GM12873 (cell line): Measurements from ENCODE around the gene ODAD2.

ENCODE experiments used
- TF ChIP-seq, protein P1 (sequence below): IDR thresholded peaks from 2 replicates; pipeline ENCODE4 v1.5.1; 2012; ENCODE audit warnings: low read depth, mild to moderate bottlenecking, moderate library complexity, low read length, control low read depth; ENCODE audit not compliant: insufficient read depth; ENCODE audit errors: missing control alignments

Gene ODAD2

DNA sequence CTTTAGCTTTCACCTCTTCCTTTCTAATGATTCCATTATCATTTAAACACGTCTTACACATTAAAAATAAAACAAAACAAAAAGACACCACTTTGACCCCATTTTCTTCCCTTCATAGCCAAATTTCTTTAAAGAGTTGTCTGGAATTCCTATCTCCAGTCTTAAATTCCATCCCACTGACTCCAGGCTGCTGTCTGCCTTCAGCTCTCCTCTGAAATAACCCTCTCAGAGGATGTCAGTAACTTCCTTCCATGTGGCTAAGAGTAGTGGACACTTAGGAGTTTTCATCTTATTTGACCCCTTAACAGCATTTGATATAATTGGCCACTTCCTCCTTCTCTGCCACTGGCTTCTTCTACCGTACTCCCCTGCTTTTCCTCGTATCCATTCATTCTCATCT, 183.6 kb downstream of the ODAD2 start:
- TF ChIP-seq, protein P1, sequence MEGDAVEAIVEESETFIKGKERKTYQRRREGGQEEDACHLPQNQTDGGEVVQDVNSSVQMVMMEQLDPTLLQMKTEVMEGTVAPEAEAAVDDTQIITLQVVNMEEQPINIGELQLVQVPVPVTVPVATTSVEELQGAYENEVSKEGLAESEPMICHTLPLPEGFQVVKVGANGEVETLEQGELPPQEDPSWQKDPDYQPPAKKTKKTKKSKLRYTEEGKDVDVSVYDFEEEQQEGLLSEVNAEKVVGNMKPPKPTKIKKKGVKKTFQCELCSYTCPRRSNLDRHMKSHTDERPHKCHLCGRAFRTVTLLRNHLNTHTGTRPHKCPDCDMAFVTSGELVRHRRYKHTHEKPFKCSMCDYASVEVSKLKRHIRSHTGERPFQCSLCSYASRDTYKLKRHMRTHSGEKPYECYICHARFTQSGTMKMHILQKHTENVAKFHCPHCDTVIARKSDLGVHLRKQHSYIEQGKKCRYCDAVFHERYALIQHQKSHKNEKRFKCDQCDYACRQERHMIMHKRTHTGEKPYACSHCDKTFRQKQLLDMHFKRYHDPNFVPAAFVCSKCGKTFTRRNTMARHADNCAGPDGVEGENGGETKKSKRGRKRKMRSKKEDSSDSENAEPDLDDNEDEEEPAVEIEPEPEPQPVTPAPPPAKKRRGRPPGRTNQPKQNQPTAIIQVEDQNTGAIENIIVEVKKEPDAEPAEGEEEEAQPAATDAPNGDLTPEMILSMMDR, result no peak

DNA sequence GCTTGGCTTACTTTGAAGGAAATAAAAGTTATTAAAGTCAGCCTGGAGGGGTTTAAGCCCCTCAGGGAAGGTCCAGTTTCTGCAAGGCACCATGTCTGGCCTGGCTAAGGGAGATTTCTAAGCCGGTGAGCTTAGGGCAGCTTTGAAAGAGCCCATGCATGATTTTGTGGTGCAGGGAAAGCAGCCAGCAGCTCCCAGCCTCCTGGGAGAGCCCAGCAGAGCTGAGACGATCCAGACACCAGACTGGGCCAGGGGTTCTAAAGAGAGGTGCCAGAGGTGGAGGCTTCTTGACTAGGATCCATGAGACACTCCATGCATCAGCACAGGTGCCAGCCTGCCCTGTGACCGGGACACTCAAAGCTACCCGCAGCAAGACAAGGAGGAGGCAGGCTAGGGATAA, 193.7 kb downstream of the ODAD2 start:
- TF ChIP-seq, protein P1, result no peak

DNA sequence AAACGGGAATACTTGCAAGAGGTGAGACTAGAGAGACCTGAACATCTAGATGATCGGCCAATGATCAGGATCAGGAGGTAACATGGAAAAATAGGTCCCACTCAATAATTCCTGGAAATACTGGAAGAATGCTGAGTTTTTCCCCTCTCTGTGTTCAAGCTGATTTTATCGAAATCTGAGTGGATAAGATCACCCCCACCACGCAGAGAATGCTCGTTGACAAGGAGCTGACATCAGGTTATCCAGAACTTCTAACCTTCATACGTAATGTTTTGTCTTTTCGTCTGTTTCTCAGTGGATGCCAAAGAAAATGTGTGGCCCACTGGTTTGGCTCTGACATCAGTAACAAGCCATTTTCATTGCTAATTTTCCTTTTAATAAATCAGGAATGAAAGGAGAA, 194.7 kb downstream of the ODAD2 start:
- TF ChIP-seq, protein P1, result no peak

GRCh38 chr10:27801171-27801785, 197.6 kb downstream of the ODAD2 start:
- TF ChIP-seq, protein P1, result no peak

DNA sequence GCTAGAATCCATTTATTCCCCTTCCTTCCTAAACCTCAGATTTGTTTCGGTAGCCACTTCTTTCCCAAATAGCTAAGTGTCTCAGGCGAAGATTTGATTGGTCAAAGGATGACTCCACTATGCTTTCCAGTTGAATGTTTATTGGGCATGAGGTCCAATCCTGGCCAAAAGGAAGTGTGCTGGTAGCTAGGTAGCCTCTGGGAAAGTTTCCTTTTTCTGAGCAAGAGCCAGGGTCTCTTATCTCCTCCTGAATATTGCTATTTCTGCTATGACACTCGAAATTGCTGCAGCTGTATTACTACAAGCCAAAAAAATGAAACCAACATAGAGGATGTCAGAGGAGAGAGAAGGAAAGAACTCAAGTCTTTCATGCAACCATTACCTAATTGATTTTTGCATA, 199.8 kb downstream of the ODAD2 start:
- TF ChIP-seq, protein P1, result no peak

DNA sequence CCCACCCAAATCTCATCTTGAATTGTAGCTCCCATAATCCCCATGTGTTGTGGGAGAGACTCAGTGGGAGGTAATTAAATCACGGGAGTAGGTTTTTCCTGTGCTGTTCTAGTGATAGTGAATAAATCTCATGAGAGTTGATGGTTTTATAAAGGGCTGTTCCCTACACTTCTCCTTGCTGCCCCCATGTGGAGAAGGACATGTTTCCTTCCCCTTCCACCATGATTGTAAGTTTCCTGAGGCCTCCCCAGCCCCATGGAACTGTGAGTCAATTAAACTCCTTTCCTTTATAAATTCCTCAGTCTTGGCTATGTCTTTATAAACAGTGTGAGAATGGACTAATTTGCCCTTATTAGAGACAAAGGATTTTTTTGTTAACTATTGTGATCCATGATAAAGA, 204.7 kb downstream of the ODAD2 start:
- TF ChIP-seq, protein P1, result no peak

- TF ChIP-seq, protein P1, result no peak
Observed at GRCh38 chr10:27792216-27792615, 206.7 kb downstream of the ODAD2 start.
